Measurements from ENCODE around the gene CORO7. TPM values are rescaled to one million over a fixed set of nuclear protein-coding genes. Genes with fewer than 3 reads are reported as not detected.
A peak's percentile ranks its signal among the peaks of the same experiment; 100 is the strongest.

CORO7 gene
- total RNA-seq, 1 experiment from 2014 or later = 49.7 TPM

DNA sequence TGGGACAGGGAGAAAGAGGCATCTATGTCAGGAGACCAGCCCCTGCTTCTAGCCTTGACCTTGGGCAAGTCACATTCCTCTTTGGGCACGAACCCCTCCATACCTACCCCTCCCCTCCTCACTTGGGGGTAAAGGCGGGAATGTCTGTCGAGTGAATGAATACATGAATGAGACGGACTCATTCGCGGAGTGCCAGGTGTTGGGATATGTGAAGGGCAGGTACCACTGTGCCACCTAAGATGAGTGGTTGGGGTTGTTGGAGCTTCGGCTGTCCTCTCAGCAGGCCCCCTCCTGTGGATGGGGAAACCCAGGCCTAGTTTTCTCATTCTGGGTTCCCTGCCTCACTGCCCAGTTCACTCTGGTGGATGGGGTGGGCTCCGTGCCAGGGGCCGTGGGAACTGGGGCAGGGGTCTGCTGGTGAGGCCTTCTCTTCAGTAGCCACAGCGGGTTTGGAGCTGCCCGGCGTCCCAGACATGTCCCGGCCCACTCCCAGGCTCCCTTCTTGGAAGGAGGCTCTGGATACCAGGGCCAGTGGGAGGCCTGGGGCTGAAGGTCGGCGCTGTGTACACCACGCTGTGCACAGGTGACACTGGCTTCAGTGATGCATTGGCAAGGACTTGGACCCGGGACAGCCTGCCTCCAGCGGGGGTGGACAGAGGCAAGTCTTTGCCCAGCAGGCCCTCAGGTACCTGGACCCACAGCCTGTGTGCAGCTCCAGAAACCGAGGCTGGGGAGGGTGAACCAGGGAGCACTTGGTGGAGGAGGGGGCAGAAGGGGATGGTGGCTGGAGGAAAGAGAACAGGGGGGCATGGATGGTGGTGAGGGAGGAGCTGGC lies 94.9 kb downstream of the CORO7 start:
- DNase-seq = no peak
- H3K4me3 ChIP-seq = no peak overlapping the region
- H3K9me3 ChIP-seq (replicated peaks) = no peaks in the 10 kb centered on the region
- H3K27me3 ChIP-seq = no peaks in the 10 kb centered on the region
- H3K4me1 ChIP-seq = peaks cover 8% of the 10 kb centered on the region
- no peak overlapping the region for H3K27ac ChIP-seq
- no peaks in the 10 kb centered on the region for H3K36me3 ChIP-seq

DNA sequence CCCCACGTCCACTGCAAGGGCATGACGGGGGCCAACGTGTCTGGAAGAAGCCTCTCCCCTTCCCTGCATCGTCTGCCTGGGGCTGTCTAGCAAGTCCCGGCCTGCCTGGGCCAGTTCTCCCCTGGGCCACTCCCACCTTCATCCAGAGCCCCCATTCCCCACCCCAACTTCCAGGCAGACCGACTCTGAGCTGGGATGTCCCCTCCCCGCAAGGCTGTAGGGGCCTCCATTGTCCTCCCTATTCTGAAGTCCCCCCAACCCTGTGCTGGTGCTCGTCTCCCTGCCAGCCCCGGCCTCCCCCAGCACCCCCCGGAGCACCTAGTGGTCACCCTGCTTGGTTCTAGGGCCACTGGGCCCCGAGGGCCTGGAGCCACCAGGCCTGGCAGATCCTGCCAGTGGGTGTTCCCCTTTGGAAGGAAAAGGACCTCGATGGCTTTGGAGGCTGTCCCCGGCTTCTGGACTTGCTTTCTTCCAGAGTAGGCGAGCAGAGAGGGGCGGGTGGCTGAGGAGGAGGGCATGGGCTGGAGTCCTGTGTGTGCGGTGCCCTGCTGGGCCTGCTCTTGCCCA lies 95.7 kb downstream of the CORO7 start:
- H3K27me3 ChIP-seq = no peaks in the 10 kb centered on the region

DNA sequence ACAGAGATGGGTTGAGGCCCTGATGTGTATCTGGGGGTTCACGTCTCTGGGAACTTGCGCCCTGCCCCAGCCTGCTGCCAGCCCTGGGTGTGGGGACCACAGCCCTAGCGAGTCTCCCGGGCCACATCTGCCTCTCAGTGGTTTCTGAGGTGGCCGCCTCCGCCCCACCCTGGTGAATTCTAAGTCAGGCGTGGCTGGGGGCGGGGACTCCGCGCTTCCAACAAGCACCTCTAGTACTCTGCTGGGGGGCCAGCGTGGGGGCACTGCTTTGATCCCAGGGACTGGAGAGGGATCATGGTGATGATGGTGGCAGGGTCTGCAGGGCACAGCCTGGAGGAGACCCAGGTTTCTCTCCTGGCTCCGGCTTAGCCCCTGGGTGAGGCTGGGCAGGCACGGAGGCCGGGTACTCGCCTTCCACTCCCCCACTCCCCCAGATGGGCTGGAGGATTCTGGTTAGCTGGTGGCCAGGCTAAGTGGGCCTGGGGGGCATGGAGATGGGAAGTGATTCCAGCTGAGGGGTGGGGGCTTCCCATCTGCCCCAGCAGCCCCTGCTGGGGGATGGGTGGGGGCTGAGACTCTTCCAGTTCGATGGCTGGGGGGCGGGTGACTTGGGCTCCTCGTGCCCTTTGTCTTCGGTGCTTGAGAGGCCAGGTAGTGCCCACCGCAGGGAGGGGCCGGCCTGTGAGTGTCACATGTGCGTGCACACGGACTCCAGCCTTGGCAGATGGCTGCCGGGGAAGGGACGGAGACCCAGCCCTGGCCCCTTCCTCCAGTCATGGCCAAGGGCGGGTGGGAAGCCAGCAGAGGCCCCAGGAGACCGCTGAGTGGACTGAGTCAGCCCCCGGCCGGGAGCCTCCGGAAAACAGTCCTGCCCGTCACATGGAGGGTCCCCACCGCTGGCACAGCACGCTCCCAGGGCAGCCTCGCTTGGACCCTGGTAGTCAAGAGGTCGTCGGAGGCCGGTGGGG lies 96.7 kb downstream of the CORO7 start:
- Histone ChIP-seq H3K4me3 (no peak overlapping the region), H3K4me1 (peaks cover 8% of the 10 kb centered on the region), H3K27ac (no peak overlapping the region), H3K9me3 (replicated peaks) (no peaks in the 10 kb centered on the region), H3K36me3 (no peaks in the 10 kb centered on the region), H3K27me3 (no peaks in the 10 kb centered on the region)
- no peak for DNase-seq

More for the DNA sequence above, 95.7 kb downstream of the CORO7 start:
- Histone ChIP-seq H3K27ac (no peak overlapping the region), H3K4me3 (no peak overlapping the region), H3K4me1 (peaks cover 8% of the 10 kb centered on the region), H3K36me3 (no peaks in the 10 kb centered on the region), H3K9me3 (replicated peaks) (no peaks in the 10 kb centered on the region)
- no peak for DNase-seq

DNA sequence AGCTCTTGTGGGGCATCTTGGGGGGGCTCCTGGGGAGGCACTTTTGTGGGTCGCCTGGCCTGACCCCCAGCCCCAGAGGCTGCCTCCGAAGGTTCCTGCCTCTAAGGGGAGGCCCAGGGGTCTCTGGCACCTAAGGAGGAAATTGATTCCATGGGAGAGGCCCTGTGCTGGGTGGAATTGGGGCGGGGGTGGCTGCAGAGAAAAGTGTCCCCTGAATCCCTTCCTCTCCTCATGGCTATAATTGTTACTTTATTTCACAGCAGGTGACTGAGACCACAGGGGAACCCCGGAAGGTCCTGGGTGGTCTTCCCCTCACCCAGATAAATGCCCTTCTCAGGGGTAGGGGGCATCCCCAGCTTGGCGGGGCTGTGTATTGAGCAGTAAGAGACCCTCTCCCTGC lies 97.4 kb downstream of the CORO7 start:
- Histone ChIP-seq H3K27me3 (no peaks in the 10 kb centered on the region), H3K9me3 (replicated peaks) (no peaks in the 10 kb centered on the region), H3K36me3 (no peaks in the 10 kb centered on the region), H3K27ac (no peak overlapping the region), H3K4me3 (no peak overlapping the region), H3K4me1 (peaks cover 8% of the 10 kb centered on the region)
- DNase-seq = no peak

DNA sequence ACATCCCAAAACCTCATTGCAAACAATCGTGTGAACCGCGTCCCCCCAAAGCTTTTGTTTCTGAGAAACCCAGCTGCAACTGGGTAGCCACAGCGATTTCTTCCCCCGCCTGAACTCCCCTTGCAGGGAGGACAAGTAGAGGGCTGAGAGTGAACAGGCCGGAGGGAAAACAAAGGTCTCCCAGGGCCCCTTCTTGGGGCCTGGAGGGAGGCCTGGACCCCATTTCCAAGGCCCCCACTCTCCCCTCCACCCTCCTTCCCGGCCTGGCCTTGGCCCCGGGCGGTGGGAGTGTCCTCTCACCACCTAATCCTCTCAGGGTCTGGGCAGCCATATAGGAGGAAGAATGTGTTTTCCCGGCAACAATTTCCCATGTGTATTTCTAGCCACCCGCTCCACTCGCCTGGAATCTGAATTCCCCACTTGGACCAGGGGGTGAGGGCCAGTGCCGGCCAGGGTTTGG lies 97.9 kb downstream of the CORO7 start:
- Histone ChIP-seq H3K9me3 (replicated peaks) (no peaks in the 10 kb centered on the region), H3K36me3 (no peaks in the 10 kb centered on the region), H3K27me3 (no peaks in the 10 kb centered on the region), H3K4me1 (peaks cover 8% of the 10 kb centered on the region), H3K4me3 (no peak overlapping the region), H3K27ac (no peak overlapping the region)
- no peak for DNase-seq

DNA sequence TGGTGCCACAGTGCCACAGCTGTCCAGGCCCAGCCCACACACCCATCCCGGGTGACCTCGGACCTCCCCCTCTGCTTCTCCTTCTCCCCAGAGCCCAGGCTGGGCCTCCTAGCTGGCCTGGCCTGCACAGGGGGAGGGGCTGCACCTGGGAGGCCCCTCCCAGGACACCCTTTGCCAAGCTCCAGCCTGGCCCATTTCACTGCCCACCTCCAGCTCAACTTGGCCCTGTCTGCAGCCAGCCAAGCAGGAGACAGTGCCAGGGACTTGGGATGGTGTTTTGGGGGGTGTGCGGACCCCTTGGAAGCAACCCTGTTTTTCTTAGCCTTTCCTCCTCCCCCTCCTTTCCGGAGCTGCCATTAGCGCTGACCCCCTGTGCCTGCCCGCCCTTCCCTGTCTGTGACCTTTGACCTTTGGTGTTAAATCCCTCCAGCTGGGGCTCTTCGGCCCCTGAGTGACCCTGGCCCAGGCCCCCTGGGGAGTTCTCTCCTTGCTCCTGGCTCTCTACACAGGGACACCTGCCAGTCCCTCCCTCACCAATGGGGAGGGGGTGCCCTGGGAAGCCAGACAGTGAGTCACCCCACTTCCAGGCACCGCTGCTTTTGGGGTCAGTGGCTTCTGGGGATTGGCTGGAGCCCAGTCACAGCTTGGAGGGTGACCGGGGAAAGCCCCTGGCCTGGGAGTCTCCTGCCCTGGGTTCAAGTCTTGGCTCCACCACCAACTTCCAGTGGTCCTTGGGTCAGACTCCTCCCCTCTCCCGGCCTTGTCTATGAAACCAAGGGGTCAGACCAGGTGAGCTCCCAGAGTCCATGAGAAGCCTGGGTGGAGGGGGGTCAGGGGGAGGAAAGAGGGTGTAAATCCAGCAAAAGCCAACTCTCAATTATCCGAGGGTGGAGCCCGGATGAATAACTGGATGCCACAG lies 98.6 kb downstream of the CORO7 start:
- H3K27ac ChIP-seq = no peak overlapping the region
- peak overlapping the region; percentile 71 for H3K4me3 ChIP-seq
- H3K4me1 ChIP-seq = peaks cover 8% of the 10 kb centered on the region
- no peaks in the 10 kb centered on the region for H3K27me3 ChIP-seq
- DNase-seq = peak; percentile 39 to 45
- no peaks in the 10 kb centered on the region for H3K36me3 ChIP-seq
- no peaks in the 10 kb centered on the region for H3K9me3 ChIP-seq (replicated peaks)

DNA sequence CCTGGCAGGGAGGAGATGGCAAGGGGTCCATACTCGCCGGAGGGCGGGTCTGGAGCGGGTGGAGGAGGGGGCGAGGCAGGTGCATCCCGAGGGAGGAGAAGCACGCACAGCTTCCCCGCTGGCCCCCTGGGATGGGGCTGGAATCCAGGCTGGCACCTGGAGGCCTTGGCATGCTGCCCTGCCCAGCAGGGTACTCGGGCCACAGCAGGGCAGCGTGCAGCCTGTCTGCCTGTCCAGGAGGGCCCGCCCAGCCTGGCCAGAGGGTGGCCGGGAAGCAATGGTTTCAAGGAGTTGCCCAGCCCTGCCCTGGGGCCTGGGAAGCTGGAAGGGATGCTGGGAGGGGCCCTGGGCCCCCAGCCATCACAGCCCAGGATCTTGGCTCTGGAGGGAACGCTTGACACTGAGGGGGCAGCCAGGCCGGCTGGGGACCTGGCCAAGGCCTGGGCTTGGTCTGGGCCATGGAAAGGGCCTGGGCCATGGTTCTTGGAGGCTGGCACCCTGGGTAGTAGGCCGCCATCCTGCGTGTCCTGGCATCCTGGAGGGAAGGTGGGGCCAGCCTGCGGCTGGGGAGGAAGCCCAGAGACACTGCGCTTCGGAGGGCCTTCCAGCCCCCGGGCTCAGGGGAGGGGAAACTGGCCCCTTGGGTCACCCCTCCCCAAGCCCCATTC lies 99.4 kb downstream of the CORO7 start:
- Histone ChIP-seq H3K27ac (no peak overlapping the region), H3K4me1 (peaks cover 8% of the 10 kb centered on the region), H3K9me3 (replicated peaks) (no peaks in the 10 kb centered on the region), H3K36me3 (no peaks in the 10 kb centered on the region), H3K4me3 (peak overlapping the region; percentile 71), H3K27me3 (no peaks in the 10 kb centered on the region)
- peak; percentile 42 to 43 for DNase-seq

DNA sequence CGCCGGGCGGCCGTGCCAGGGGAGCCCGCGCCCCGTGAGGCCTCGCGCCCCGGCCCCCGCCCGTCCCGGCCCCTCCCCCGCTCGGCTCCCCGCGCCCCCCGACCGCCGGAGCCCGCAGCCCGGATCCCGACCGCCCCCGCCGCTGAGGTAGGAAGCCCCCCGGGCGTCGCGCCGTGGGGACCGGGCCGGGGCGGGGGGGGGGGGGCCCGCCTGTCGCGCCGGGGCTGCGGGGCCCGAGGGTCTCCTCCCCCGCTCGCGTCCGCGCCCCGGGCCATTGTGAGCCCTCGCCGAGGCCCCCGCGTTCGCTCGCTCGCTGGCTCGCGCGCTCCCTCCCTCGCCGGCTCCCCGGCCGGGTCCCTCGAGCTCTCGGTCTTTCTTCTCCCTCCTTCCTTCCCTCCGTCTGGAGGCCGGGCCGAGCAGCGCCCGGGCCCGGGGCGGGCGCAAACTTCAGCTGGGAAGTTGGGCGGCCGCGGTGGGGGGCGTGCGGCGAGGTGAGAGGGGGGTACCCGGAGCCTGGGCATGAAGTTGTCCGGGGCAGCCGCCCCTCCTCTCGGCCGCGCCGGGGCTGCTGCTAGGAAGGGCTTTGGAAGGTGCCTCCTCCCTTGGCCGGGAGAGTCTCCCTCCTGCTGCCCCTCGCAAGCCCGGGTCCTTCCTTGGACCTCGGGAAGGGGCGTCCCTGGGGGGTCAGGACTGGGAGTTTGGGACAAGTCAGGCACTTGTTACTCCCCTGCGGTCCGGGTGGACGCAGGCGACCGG lies 100.1 kb downstream of the CORO7 start:
- H3K36me3 ChIP-seq = no peaks in the 10 kb centered on the region
- no peaks in the 10 kb centered on the region for H3K27me3 ChIP-seq
- peak overlapping the region; percentile 71 for H3K4me3 ChIP-seq
- no peaks in the 10 kb centered on the region for H3K9me3 ChIP-seq (replicated peaks)
- H3K27ac ChIP-seq = no peak overlapping the region
- peak; percentile 44 to 47 for DNase-seq
- peaks cover 8% of the 10 kb centered on the region for H3K4me1 ChIP-seq

DNA sequence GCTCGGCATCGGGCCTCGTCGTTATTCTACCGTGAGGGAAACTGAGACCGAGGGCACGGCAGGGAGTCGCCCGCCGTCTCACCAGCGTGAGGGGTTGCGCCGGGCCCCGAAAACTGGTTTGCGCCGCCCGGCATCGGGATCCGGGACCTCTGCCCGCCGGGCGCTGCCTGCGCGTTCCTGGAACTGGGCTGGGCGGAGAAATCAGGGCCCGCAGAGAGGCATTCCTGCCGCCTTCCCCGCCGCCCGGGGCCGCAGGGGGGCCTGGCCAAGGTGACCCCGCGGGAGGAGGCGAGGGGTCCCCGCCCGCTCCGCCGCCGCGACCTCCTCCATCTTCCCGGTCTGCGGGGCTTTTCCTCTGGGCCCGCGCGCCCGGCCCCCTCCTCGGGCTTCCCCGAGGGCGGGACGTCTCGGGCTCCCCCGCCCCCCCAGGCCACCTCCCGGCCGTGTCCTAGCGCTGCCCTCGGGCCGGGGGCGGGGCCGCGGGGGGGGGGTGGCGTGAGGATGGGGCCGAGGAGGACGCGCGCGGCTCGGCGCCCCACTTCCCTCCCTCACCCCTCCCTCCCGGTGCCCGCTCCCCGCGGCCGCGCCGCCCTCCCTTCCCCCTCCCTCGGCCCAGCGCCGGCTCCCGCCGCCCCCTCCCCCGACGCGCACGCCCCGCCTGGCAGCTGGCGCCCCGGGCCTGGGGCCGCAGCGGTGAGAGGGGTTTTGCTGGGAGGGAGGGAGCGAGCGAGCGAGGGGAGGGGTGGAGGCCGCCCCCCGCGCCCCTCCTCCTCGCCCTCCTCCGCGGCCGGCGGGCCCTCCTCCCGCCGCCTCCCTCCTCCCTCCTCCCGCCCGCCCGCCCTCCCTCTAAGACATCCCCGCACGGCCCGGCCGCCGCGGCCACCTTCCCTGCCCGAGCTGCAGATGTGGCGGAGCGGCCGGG lies 100.9 kb downstream of the CORO7 start, which contains the start of gene GLIS2:
TSS of gene GLIS2 (plus strand) at position 882 of the 922 bp plus-strand sequence. CDS start 16,214 bp downstream, outside the sequence.
- Histone ChIP-seq H3K27me3 (no peaks in the 10 kb centered on the region), H3K4me1 (peaks cover 8% of the 10 kb centered on the region), H3K27ac (peak within 1 kb of the TSS; percentile 57), H3K4me3 (peak within 1 kb of the TSS; percentile 75), H3K9me3 (replicated peaks) (no peaks in the 10 kb centered on the region), H3K36me3 (no peaks in the 10 kb centered on the region)
- peak; percentile 80 to 81 for DNase-seq

DNA sequence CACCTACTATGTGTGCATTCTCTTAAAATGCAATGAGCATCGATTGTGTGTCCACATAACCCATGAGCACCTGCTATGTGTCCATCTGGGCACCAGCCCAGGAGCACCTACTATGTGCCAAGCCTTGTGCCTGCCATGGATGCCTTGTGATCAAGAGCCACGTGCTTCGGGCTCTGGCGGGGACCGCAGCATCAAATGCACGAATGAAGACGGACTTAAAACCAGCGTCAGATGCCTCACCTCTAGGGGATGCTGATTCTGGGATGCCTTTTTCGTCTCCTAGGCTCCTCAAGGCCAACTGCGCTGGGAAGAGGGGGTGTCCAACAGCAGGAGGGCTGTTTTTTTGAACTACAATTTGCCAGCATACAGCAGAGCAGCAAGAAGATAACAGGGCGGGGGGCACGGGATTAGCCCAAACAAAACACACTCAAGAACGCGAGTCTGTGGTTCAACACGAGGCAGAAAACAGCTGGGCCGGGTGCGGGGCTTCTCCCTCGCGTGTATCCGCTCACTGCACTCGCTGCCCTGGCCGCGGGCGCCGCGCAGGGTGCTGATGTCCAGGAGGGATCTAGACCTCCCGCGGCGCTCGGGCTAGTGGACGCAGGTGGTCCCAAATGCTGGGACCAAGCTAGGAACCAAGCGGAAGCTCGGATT lies 101.7 kb downstream of the CORO7 start:
- Histone ChIP-seq H3K9me3 (replicated peaks) (no peaks in the 10 kb centered on the region), H3K36me3 (no peaks in the 10 kb centered on the region), H3K4me1 (peaks cover 8% of the 10 kb centered on the region), H3K27me3 (no peaks in the 10 kb centered on the region), H3K4me3 (peak overlapping the region; percentile 75), H3K27ac (peak overlapping the region; percentile 57)
- peak; percentile 38 to 51 for DNase-seq

DNA sequence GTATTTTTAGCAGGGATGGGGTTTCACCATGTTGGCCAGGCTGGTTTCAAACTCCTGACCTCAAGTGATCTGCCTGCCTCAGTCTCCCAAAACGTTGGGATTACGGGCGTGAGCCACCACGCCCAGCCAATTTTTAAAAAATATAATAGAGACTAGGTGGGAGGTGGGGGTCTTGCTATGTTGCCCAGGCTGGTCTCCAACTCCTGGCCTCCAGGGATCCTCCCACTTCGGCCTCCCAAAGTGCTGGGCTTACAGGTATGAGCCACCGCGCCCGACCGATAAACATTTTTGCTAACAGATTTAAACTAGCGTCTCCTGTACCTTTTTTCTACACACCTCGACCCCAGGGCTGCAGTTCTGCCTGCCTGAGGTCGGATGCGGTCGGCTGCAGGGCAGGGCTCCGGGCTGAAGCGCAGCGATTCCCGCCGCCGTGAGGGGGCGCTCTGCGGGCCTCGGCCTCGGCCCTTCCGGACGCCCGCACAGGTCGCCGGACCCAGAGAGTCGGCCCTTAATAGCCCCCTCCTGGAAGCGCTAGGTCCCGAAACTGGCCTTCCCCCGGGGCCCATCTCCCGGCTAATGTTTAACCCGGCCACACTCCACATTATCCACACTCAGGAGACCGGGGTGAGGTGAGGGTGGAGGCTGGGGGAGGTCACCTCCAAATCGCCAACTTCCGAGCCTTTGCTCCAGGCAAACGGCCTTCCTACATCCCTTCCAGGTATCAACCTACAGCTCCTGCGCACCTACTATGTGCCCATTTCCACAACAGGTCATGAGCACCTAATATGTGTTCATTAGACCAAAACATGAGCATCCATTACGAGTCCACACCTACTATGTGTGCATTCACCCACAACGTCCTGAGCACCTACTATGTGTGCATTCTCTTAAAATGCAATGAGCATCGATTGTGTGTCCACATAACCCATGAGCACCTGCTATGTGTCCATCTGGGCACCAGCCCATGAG lies 102.5 kb downstream of the CORO7 start:
- no peak overlapping the region for H3K4me3 ChIP-seq
- H3K27me3 ChIP-seq = no peaks in the 10 kb centered on the region
- no peaks in the 10 kb centered on the region for H3K36me3 ChIP-seq
- DNase-seq = peak in 1 of 2 experiments; percentile 17
- H3K4me1 ChIP-seq = peaks cover 8% of the 10 kb centered on the region
- no peak overlapping the region for H3K27ac ChIP-seq
- H3K9me3 ChIP-seq (replicated peaks) = no peaks in the 10 kb centered on the region
